HG03521 (cell line): ENCODE data around the gene STAT6.

Source experiments
- ATAC-seq: cut with Tn5 transposase; IDR thresholded peaks from one replicate; pipeline ENCODE4 v1.9.1; 2021; ENCODE audit warnings: mild to moderate bottlenecking, moderate library complexity; ENCODE audit not compliant: unreplicated experiment

Gene STAT6

DNA sequence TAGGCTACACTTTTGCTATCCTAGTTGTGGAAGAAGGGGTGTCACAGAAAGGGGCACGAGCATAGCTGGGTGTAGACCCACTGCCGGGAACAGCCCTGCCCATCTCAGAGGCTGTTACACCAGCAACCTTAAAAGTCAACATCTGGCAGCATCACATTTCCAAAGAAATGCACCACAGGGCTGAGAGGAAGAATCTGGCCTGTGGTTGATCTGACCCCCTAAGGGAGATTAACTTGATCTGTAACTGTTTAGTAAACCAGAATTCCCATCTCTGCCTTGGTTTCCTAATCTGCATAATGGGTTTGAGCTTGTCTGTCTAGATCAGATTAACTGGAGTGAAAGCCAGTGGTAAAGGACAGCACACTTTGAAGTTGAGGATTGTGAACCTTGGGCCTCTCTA lies 34.9 kb upstream of the STAT6 start:
- no peak for ATAC-seq

DNA sequence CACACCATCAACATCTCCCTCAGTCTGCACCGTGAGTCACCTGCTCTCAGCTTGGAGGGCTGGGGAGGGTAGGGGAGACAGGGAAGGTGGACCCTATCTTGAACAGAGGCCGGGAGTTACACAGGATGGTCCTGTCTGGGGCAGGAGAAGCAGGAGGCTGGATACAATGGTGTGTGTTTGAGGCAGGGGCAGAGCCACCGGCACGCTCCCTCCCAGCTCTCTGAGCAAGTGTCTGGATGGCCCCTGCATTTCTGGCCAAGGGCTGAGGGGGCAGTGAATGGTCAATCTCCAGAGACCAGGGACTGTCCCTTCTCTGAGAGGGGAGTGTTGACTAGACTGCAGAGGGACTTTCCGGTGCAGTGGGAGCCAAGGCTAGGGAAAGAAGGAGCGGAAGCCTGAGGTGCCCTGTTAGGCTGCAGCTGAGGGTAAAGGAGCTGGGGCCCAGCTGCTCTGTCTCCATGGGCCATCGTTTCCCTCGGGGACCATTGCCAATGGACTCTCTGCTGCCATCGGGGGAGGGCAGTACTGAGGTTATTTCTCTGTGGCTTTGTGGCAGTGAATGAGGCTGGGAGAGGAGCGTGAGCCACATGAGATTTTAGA lies 34.4 kb upstream of the STAT6 start:
- ATAC-seq, result no peak

DNA sequence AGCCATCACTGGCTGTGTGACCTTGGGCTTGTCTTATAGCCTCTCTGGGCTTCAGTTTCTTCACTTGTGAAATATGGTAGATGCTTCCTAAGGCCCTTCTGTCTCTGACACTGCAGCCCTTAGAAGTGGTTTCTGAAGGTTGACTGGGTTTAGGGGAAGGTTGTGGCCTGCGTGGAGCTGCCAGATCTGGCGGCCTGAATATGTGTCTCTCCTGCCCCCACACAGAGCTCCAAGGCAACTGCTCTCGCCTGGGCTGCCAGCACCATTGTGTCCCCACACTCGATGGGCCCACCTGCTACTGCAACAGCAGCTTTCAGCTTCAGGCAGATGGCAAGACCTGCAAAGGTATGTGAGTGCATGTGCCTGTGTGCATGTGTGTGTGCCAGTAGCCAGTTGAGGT lies 32.3 kb upstream of the STAT6 start:
- ATAC-seq, result no peak

DNA sequence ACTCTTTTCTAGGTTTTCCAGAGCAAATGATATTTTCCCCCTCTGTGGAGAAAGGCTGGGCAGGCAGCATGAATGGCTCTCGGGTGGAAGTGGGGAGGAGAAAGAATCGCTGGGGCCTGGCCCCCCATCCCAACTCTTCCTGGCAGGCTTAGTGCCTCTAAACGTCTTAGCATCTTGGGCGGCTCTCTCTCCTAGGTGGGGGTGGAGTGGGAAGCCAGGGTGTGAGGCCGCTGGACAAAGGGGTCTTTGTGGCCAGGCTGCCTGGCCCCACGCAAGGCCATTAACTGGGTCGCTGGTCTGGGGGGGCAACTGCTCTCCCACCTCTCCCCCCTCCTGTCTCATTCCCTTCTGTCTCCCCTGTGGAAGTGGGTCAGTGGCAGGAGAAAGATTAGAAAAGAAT lies 31.6 kb upstream of the STAT6 start:
- no peak for ATAC-seq

DNA sequence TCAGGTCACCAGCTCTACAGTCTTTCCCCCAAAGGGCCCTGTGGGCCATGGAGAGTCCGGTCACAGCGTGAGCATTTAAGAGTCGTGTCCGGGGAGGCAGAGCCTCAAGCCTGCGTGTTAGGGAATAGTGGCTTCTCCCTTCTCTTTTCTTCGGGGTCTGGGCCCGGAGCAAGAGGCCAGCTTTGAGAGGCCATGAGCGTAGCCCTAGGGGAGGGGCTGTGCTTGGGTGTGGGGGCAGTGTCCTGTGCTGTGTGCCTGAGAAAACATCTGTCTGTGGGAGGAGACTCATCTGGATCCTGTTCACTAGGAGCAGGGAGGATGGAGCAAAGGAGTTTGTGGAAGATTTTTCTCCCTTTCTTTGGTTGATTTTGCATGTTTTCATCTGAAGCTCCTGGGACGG lies 31.0 kb upstream of the STAT6 start:
- ATAC-seq, result no peak

DNA sequence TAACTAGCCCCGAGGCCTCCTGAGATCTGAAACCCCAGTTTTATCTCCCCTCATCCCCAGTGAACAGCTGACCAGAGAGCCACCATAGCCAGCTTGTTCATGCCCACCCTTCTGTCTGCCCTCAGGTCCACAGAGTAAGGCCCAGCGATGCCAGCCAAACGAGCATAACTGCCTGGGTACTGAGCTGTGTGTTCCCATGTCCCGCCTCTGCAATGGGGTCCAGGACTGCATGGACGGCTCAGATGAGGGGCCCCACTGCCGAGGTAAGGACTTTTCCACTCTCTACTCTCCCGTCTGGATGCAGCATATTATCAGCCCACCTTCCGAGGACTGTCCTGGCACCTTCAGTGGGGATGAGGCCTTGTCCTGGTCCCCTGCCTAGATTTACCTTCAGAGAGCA lies 30.1 kb upstream of the STAT6 start:
- no peak for ATAC-seq

DNA sequence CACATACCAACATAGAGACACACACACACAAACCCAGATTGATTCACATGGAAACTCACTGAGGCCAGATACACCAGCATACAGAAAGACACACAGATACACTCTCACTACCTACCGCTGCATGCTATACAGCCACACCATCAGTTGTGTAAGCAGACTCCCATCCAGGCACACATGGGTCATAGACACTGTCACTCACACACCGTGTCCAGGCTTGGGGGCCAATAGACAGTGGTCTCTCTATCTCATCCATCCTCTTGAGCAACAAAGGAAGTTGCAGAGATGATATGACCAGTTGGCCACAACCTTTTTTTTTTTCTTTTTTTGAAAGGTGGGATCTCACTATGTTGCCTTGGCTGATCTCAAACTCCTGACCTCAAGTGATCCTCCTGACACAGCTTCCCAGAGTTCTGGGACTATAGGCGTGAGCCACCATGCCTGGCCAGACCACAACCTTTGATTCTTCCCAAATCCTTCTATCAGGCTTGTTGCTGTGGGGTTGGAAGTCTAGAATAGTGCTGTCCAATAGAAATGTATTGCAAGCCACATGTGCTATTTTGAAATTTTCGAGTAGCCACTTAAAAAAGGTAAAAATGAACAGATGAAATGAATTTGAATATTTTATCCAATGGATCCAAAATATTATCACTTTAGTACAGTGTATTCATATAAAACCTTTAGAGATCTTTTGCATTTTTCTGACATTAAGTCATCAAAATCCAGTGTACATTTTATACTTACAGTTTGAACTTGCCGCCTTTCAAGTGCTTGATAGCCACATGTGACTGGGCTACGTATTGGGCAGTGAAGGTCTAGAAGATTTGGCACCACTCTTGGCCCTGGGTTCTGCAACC lies 28.9 kb upstream of the STAT6 start:
- no peak for ATAC-seq

DNA sequence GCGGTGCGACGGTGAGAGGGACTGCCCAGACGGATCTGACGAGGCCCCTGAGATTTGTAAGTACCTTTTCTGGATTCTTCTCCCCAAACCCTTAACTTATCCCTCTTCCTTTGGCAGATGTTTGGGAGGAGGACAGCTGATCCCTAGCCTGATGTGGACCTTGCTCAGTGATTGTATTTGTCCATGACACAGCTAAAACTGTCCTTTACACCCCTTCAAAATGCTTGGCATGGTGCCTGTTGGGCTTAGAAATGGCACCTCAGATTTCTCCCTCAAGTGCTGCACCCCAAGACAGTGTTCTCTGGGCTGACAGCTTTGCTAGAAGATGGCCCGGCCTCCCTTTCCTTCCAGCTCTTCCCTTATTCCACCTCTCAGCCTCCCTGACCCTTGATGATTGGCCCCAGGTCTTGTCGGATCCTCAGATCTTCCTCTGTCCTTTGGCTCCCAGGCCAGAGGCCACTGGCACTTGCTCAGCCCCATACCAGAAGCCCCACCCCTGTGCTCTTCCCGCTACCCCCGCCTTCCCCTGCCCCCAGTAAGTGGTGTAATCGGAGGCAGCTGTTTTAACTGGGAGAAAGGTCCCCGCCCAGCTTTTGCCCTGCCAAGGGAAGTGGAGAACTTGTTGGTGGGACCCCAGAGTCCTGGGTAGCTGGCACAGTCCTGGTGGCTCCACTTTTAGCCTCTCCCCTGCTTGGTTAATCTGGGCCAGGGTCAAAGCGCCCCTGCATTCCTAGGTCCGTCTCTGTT lies 27.5 kb upstream of the STAT6 start:
- ATAC-seq, result no peak

DNA sequence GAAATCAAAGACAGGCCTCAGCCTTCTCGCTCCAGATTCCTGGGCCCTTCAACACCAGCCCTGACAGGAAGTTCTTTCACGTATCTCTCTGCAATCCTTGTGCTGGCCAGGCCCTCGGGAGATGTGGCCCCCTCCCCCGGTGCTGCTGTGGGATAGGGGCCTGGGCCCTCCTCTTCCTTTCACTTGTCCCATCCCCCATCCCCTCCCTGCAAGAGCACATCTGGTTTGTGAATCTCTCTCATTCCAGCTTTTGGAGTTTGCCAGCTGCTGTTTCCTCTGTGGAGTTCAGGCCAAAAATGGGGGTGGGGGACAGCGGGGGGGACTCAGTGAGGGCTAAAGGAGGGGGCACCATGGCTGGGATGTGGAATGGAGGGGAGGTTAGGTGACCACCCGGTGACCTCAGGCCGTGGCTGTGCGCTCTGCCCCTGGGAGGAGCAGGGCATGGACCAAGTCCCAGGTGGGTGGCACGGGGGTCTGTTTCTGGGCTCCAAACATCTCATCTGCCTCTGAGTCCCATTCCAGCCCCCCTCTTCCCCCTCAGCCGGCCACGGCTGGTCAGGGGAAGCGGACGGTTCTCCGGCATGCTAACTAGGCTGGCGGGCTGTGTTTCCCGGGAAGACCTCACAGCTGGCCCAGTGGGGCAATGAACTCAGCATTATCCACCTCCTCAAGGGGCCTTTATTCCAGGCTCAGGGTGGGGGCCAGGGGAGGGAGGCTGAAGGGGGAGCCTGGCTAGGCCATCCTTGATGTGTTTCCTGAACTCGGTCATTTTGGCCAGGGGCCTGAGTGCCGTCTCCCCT lies 24.6 kb upstream of the STAT6 start:
- no peak for ATAC-seq

DNA sequence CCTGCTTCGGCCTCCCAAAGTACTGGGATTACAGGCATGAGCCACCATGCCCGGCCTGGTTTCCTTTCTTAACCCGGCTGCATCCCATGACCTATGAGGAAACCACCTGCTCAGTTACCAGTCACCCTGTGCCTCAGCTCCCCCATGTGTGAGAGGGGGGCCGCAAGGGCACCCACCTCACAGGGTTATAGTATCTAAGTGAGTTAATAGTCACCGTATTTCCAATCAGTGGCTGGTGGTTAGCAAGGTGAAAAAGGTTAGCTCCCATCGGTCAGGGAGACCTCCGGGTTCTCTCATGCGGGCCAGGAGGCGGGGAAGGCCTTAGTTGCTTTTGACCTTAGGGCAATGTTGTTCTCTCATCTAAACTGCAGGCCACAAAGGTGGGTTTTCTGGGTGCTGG lies 23.8 kb upstream of the STAT6 start:
- ATAC-seq, result no peak

DNA sequence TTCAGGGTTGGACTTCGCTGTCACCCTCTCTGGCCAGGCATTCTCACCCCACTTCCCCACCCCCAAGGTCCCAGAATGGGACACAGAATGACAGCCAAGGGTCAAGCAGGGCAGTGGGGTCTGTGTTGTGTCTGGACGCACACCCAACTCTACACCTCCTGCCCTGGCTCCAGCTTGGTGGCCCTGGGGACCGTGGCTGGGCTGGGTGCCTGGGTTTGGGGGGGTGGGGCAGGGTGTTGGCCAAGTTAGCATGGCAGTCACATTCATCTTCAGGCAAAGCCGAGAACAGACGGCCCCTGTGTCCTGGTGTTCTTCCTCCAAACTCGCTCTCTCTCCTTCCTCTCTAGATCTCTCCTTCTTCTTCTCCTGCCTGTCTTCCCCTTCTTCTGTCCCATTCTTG lies 22.8 kb upstream of the STAT6 start:
- no peak for ATAC-seq

DNA sequence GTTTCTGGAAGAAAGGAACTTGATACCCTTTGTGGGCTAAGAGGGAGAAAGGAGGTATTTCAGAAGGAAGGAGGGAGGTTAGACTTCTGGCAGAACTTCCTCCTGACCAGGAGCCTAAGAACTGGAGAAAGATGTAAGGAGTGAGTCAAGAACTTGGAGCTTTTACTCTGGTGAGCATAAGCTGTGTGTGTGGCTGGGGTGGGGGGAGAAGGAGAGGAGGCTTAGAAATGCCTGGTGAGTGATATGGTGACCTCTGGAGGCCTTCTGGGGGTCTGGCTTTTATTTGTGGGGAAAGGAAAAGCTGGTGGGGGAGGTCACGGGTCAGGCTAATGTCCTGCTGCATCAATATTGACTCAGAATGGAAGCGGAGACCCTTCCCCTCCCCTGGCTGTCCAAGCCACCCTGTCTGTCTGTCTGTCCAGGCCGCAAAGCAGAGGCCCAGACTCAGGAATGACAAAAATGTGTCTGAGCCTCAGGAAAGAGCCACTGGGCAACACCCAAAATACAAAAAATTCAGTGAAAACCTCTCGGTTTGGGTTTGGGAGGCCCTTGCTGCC lies 21.9 kb upstream of the STAT6 start:
- ATAC-seq, result no peak

DNA sequence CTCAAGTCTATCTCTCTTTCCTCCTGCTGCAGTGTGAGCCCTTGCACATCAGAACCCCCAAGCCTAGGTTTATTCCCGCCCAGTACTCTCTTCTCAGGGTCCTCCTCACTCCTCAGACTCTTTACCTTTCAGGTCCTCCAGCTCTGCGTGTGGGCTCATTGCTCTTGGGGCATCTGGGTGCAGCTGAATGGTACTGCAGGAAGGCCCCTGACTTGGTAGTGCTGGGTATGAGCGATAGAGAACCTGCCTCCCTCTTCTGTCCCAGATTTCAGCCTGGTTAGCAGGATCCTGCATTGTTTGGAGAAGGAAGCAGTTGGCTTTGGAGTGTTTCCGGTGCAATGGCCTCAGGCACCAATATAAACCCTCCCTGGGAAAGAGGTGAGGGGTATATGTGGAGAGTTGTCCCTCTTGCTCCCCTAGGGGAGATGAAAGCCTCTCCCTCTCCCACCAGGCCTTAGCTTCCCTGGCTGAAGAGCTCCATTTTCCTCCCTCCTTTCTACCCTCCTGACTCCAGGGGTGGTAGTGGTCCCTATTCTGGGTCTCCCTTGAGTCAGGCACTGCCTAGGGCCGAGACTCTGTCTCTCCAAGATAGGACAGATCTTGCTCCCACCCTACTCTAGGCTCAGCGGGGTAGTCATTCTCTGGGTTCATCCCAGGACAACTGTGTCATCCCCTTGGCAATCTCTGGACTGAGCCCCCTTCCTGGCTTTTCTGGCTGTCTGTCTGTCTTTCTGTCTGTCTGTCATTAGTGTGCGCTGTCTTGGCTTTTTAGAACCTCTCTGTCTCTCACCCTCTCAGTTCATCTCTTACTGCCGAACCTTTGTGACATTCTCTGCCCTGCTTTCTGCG lies 21.0 kb upstream of the STAT6 start:
- no peak for ATAC-seq

DNA sequence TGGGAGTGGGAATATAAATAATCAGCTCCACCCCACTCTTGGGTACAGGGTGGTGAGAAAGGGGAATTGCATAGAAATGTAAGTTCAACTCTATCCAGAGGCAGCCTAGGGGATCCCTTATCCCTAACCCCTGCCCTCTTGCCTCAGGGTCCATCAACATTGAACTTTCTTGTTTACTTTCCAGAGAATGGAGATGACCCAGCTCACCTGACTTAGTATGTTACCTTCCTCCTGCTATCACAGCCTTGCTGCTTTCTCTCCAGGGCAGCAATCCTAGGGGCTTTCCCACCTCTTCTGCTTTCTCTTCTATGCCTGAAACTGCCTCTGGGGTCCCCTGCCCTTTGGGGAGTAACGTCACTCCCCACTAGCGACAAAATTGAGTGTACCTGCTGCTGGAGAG lies 19.8 kb upstream of the STAT6 start:
- ATAC-seq, result no peak

DNA sequence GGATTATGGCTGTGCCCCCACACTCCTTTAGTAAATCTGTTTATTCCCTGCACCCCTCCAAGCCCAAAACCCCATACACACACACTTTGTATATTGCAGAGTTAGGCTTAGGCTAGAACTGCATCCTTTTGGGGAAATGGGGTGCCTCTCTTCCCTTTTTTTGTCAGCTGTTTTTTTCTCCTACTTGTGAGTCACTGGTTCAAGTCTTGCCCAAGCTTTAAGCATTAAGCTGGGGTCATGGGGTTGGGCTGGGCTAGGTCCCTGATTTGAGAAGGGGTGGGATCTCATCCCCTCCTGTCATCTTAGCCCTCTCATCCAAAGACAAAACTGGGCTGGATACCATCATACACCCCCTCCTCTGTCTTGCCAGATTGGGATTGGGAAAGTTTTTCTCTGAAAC lies 18.7 kb upstream of the STAT6 start:
- no peak for ATAC-seq

DNA sequence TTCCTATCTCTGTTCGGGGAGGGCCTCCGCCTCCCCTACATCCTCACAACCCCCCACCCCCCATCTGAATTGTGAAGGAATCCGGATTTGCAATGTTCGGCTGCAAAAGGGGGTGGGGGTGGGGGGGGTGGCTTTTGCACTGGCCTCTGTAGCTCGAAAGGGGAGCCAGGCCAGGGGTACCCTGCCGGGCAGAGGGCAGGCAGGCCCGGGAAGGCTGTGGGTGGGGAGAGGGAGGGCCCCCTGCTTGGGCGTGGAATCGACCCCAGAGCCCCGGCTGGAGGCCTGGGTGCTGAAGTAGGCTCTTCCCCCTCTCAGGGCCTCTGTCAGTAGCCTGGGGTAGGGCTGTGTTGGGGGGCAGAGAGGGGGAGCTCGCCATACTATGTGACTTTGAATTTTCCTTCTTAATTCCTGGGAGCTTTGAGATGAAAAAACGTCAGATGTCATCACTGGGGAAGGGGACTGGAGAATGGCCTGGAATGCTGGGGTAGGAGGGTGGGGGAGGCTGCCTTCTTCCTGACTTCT lies 18.2 kb upstream of the STAT6 start:
- no peak for ATAC-seq

DNA sequence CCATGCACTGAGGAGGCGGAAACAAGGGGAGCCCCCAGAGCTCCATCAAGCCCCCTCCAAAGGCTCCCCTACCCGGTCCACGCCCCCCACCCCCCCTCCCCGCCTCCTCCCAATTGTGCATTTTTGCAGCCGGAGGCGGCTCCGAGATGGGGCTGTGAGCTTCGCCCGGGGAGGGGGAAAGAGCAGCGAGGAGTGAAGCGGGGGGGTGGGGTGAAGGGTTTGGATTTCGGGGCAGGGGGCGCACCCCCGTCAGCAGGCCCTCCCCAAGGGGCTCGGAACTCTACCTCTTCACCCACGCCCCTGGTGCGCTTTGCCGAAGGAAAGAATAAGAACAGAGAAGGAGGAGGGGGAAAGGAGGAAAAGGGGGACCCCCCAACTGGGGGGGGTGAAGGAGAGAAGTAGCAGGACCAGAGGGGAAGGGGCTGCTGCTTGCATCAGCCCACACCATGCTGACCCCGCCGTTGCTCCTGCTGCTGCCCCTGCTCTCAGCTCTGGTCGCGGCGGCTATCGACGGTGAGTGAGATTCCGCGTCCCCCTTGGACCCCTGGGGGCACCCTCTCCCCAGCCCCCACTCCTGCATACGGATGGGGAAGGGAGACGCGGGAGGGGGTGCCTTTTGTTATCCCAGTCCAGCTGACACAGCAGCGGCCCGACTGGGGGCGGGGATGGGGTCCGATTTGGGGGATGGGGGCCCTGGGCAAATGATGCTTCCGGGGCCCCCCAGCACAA lies 17.5 kb upstream of the STAT6 start:
- no peak for ATAC-seq

DNA sequence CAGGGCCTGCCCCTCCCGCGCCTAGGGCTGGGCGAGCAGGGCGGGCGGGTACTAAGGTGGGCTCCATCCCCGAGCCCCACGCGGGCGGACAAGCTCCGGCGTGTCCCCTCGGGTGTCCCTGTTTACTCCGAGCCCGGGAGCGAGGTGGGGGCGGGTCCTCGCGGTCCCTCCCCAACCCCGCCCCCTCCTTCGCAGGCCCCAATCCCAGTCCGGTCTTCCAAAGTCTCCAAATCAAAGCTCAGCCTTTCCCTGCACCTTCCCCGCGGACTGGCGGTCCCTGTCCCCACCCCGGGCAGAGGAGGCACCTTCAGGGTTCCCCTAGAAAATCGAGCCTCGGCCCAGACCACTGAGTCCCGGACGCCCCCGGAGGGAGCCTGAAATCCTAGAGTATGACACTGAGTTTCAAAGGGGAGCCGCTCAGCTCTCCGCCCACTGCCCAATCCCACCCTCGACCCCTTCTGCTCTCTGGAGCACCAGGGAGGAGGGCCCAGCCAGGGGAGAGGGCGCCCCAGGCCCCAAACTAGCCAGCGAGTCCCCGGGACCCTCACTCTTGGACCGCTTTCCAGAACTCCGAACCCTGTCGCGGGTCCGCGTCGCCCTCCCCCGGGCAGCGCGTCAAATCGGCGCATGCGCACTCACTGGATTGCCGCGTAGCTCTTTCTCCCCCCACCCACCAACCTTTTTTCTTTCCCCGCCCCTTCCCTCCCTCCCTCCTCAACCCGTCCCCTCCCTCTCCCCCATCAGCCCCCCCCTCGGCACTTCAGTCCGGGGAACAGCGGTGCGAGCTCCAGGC lies 16.8 kb upstream of the STAT6 start, which contains the start of gene LRP1:
LRP1 (plus strand) TSS at position 758 of the 793 bp plus-strand sequence. CDS start 482 bp downstream, outside the sequence.
- no peak for ATAC-seq
